GM12873 (cell line): Measurements from ENCODE around the gene MAN2A1.

Experiments
- TF ChIP-seq, protein P1 (sequence below): IDR thresholded peaks from 2 replicates; pipeline ENCODE4 v1.5.1; 2012; ENCODE audit warnings: low read depth, mild to moderate bottlenecking, moderate library complexity, low read length, control low read depth; ENCODE audit not compliant: insufficient read depth; ENCODE audit errors: missing control alignments

Gene MAN2A1

DNA sequence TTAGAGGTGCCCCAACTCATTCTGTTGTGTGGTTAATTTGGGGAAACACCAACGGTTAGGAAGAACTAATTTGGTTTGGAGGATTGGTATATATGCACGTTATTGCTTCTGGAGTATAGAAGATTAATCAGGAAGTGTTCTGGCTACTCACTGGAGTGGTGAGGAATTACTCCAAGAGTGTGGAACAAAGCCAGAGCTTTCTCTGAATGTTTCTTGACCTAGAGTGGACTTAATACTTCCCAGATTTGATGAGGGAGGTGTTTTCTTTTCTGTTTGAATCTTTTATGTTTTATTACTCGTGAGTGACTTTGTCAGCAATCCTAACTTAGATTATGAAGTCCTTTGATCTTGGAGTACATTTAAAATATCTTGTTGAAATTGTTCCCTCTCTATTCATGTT, 163.7 kb downstream of the MAN2A1 start:
- TF ChIP-seq, protein P1, sequence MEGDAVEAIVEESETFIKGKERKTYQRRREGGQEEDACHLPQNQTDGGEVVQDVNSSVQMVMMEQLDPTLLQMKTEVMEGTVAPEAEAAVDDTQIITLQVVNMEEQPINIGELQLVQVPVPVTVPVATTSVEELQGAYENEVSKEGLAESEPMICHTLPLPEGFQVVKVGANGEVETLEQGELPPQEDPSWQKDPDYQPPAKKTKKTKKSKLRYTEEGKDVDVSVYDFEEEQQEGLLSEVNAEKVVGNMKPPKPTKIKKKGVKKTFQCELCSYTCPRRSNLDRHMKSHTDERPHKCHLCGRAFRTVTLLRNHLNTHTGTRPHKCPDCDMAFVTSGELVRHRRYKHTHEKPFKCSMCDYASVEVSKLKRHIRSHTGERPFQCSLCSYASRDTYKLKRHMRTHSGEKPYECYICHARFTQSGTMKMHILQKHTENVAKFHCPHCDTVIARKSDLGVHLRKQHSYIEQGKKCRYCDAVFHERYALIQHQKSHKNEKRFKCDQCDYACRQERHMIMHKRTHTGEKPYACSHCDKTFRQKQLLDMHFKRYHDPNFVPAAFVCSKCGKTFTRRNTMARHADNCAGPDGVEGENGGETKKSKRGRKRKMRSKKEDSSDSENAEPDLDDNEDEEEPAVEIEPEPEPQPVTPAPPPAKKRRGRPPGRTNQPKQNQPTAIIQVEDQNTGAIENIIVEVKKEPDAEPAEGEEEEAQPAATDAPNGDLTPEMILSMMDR = no peak

DNA sequence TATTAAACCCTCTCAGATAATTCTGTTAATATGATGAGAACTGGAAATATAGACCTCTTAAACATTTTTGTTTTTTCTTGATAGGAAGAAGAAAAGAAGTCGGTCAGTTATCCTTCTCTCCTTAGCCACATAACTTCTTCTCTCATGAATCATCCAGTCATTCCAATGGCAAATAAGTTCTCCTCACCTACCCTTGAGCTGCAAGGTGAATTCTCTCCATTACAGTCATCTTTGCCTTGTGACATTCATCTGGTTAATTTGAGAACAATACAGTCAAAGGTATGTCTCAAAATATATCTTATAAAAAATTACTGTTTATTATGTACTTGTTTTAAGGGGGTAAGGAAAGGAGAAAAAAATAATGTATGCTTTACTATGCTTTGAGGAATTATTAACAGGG, 165.3 kb downstream of the MAN2A1 start:
- TF ChIP-seq, protein P1 = no peak

DNA sequence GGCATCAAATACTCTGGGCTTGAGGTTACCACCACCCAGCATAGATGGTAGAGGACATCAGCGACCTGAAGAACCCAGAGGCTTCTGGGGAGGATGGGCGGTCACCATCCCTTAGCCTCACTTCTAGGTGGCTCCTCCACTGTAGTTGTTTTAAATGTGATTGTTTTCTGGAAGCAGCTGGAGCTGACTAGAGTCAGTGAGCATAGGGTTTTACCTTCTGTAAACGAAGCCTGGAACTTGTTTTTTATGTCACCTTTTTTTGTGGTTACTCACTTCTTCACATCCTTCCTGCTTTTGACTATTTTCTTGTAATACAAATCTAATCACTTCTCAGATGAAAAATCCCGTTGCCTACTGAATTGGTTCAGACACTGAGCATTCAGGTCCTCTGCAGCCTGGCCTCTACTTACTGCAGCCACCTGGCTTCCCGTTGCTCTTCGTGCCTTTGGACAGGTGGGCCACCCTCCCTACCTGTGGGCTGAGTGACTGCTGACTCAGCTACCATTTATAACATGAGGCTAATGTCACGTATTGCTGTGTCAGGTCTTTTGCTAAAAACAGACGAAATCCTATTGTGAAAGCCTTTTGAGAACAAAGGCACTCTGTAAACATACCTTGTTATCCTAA, 167.8 kb downstream of the MAN2A1 start:
- TF ChIP-seq, protein P1 = no peak

DNA sequence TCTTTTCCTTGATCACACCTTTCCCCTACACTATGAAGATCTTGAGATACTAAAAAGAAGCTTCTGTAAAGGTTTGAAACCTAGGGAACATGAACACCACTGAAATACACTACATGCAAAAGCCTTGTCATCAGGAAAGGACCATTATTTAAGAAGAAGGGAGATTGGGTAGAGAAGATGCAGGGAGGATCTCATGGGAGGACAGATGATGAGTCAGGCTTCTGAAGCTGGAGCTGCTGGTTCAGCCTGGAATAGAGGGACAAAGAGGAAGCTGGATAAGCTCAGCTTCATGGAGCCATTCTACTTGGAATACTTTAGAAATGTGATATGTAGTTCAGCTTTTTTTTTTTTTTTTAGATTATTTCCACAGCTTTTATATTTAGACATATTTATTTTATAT, 169.8 kb downstream of the MAN2A1 start:
- TF ChIP-seq, protein P1 = no peak

DNA sequence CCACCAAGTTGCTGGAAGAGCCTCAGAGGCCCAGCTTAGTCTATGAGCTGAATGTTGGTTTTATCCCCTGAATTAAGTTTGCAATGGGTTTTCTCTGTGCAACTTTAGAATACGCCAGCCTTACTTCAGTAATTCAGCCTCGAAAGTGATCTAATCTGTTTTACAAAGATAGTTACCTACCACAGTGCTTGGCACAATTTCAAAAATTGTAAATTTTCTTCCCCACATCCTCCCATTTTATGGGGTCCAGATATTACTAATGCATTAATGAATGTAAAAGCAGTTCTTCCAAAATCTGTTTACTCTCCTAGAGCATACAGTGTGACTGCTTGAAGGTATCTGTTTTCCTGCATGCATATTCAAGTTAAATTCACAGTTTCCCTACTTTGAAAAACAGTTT, 172.6 kb downstream of the MAN2A1 start:
- TF ChIP-seq, protein P1 = no peak

DNA sequence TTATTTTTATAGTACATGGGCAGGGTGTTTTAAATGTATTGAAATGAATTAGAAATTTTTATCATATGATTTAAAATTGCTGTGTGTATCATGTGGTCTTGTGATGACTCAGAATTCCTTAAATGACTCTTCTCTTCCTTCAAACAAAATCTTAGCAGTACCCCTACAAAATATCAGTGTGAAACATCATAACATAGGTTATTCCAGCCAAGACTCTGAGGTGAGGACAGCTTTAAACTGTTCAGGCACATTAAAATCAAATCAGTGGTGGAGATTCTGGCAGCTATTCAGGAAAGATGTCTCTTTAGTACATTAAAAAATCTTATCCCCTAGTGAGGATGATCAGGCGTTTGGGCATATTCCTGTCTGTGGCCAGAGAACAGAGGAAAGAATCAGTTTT, 174.0 kb downstream of the MAN2A1 start:
- TF ChIP-seq, protein P1 = no peak

DNA sequence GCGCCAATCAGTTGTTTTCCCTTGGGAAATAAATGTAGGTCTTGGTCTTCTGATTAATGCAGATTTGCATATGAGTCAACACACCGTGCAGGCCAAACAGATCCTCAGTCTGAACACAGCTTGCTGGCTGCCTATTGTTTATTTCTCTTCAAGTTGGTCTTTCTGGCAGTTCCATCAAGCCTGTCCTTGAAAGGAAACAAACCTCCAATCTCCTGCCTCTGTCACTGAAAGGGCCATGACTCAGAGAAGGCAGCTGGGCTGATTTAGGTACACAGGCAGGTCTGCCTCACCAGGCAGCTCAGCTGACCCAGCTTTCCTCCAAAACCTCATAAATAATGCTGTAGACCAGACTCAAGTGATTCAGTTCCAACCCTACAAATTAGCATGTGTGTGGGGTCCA, 175.9 kb downstream of the MAN2A1 start:
- TF ChIP-seq, protein P1 = no peak

DNA sequence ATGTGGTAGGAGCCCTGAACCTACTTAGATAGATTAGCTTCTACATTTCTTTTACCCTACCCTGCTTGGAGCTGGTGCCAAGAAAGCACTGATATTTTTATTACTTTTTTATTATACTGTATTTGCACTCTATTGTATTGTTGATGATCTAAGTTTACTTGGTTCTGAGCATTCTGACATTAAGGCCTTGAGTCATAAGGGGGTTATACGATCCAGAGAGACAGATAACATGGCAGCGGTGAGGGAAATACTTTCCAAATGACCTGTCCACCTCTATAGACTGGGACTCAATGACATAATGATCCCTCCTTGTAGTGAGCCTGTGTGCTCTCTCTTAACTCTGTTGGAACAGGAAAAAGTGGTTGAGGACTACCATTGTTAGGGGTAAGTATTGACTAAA, 176.3 kb downstream of the MAN2A1 start:
- TF ChIP-seq, protein P1 = no peak
